ENCODE data around the gene MBOAT1.
"Not testable (repeated sequence)": the region's sequence is repeated elsewhere in the genome, so short reads cannot be mapped to it uniquely, and the experiment has no call there.

The MBOAT1 gene, protein sequence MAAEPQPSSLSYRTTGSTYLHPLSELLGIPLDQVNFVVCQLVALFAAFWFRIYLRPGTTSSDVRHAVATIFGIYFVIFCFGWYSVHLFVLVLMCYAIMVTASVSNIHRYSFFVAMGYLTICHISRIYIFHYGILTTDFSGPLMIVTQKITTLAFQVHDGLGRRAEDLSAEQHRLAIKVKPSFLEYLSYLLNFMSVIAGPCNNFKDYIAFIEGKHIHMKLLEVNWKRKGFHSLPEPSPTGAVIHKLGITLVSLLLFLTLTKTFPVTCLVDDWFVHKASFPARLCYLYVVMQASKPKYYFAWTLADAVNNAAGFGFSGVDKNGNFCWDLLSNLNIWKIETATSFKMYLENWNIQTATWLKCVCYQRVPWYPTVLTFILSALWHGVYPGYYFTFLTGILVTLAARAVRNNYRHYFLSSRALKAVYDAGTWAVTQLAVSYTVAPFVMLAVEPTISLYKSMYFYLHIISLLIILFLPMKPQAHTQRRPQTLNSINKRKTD

GRCh38 chr6:20212392-20213111, at the start of gene MBOAT1:
Gene MBOAT1, minus strand, starts transcription at chr6:20212469. Its CDS starts 235 bp downstream, at chr6:20212234.
- DNase-seq: peak; percentile 99

- no peak for DNase-seq
Measured at GRCh38 chr6:20261685-20262084, 49.4 kb upstream of the MBOAT1 start.

DNA sequence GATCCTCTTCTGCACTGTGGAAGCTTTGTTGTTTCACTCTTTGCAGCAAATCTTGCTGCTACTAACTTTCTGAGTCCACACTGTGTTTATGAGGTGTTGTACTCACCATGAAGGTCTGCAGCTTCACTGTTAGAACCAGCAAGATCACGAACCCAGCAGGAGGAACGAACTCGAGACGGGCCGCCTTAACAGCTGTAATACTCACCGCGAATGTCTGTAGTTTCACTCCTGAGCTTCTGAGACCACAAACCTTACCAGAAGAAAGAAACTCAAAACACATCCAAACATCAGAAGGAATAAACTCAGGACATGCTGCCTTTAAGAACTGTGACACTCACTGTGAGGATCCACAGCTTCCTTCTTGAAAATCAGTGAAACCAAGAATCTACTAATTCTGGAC, 48.1 kb upstream of the MBOAT1 start:
- no peak for DNase-seq

GRCh38 chr6:20259316-20260049, 47.2 kb upstream of the MBOAT1 start:
- no peak for DNase-seq

DNA sequence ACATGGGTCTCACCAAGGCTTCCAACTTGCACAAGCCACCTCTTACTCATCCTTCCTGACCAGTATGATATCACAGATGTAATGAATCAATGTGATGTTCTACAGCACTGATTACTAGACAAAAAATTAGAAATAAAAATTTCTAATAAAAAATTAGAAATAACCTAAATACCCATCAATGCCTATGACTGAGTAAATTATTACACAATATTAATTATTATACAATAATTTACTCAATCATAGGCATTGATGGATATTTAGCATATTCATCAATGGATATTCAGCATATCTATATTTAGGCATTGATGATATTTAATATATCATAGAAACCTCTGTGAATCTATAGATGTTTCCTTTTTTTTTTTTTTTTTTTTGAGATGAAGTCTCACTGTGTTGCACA, 43.2 kb upstream of the MBOAT1 start:
- DNase-seq: no peak

GRCh38 chr6:20254295-20254694, 42.0 kb upstream of the MBOAT1 start:
- no peak for DNase-seq

- DNase-seq: no peak
Measured at GRCh38 chr6:20253021-20253420, 40.8 kb upstream of the MBOAT1 start.

DNA sequence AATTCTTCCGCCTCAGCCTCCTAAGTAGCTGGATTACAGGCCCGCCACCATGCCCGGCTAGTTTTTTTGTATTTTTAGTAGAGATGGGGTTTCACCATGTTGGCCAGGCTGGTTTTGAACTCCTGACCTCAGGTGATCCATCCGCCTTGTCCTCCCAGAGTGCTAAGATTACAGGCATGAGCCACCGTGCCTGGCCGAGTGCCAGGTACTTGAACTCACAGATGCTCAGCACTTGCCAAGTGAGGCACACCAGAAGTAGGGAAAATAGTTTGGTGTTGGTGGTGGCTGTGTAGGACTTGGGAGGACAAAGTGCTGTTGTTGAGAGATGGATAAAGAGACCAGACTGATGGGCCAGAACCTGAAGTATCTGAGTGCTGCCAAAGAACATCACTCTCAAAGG, 40.0 kb upstream of the MBOAT1 start:
- DNase-seq: peak; percentile 28

GRCh38 chr6:20251525-20251924, 39.3 kb upstream of the MBOAT1 start:
- no peak for DNase-seq

DNA sequence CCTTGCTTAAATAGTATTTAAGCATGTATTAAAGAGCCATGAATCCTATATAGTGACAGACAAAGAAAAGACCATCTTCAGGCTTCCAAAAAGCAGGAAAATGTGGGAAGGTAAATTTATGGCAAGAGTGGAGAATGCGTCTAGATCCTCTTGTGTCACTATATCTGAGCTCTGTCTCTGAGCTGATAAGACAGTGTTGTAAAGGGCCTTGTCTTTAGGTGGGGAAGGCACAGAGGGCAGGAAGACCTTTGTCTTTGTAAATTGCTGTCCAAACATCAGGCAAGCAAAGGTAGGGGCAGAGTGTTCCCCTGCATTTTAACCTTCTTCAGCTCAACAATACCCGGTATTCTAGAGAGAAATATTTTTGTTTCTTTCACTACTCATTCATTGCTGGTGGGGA, 33.9 kb upstream of the MBOAT1 start:
- DNase-seq: peak; percentile 68

GRCh38 chr6:20244807-20245681, 32.8 kb upstream of the MBOAT1 start:
- DNase-seq: not testable (repeated sequence)

DNA sequence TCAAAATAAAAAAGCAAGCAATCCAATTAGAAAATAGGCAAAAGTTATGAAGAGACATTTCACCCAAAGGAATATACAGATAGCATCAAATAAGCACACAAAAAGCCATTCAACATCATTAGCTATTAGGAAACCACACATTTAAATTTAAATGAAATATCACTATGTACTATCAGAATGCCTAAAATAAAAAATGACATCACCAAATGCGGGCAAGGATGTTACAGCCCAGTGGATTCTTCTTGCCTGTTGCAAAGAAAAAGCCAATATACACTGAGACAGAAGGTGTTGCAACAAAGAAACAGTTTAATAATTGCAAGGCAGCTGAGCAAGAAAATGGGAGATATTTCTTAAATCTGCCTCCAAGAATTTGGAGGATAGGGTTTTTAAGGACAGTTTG, 31.0 kb upstream of the MBOAT1 start:
- DNase-seq: no peak

- peak; percentile 54 for DNase-seq
Measured at GRCh38 chr6:20242397-20242796, 30.1 kb upstream of the MBOAT1 start.

GRCh38 chr6:20241102-20241501, 28.8 kb upstream of the MBOAT1 start:
- no peak for DNase-seq

DNA sequence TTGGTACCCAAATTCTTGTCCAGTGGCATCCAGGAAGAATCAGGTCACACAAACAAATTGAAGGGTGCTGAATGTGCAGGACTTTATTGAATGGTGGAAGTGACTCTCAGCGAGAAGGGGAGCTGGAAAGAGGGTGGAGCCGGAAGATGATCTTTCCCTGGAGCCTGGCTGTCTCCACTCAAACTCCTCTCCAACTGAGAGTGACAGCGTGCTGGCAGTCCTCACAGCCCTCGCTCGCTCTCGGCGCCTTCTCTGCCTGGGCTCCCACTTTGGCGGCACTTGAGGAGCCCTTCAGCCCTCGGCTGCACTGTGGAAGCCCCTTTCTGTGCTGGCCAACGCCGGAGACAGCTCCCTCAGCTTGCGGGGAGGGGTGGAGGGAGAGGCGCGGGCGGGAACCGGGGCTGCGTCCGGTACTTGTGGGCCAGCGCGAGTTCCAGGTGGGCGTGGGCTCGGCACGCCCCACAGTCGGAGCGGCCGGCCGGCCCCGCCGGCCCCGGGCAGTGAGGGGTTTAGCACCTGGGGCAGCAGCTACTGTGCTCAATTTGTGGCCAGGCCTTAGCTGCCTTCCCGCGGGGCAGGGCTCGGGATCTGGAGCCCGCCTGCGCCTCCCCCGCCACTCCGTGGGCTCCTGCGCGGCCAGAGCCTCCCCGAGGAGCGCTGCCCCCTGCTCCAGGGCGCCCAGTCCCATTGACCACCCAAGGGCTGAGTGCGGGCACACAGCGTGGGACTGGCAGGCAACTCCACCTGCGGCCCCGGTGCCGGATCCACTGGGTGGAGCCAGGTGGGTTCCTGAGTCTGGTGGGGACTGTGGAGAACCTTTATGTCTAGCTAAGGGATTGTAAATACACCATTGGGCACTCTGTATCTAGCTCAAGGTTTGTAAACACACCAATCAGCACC, 26.7 kb upstream of the MBOAT1 start:
- no peak for DNase-seq

DNA sequence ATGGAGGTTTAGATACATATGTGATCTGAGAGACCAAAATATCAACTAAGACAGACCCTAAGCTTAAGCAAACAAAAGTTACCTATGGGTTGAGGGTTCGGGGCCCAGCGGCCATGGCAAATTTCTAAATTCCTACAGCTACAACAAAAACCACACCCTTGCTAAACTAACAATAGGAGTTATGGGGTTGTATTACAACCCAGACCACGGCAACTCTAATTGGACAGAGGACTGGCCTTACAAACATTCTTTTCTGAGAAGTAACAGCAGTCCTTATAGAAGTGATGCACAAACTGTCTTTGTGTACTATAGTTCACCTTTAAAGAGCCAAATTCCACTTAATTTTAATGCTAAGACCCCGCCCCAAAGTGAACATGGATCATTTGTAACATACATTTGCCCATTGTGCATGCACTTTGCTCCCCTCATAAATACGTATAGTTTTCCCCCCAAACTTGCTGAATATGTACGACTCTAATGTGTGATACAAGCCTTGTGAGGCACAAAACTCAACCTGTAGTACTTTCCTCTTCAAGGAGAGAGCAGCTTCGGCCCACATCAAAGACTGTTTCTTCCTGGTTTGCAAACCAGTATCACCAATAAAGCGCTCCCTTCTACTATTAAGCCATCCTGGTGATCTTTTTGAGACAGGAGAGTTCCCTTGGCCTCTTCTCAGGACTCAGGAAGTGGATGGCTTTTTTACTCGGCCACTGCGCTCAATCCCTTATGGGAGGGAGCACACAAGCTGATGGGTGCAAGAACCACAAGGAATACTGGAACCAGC, 25.6 kb upstream of the MBOAT1 start:
- no peak for DNase-seq

DNA sequence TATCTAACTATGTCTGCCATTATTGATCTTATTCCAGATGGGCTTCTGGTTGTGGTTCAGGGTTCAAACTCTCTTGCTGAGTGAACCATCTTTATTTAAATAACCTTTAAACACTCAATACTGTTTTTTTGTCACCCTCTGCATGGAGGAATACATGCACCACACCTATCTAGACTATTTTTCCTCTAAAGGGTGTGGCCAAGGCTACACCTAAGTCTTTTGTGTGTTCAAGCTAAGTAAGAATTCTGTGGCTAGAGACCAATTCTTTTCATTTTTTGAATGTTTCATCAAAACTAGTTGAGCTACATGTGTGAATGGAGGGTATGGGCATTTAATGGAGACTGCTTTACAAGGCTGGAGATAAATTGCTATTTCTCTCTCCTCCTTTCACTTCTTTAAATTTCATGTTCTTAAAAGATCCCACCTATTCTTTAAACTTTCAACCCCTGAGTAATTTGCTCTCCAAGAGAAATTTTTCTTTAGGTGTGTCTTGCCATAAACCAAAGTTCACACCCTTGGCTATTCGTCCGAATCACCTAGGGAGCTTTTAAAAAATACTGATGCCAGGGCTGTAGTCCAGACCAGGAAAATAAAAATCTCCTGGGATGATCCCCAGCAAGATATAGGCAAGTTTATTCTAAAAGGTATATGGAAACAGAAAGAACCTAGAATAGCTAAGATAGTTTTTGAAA, 24.8 kb upstream of the MBOAT1 start:
- DNase-seq: no peak

DNA sequence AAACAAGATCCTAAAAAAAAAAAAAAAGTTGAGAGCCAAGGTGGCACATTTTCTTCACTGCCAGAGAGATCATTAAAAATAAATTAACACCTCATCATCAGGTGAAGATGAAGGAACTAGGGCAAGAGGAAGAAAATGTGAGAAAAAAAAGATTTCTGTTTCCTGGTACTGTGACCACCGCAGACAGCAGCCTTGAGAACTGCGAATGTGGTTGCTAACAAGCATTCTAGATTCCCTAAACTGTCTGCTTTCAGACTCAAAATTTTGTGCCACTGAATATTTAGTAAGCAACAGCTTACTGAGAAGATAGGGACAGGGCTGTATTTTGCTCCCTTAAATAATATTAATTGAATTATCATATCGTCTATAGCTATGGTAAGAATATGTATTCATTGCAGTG, 24.1 kb upstream of the MBOAT1 start:
- DNase-seq: no peak

DNA sequence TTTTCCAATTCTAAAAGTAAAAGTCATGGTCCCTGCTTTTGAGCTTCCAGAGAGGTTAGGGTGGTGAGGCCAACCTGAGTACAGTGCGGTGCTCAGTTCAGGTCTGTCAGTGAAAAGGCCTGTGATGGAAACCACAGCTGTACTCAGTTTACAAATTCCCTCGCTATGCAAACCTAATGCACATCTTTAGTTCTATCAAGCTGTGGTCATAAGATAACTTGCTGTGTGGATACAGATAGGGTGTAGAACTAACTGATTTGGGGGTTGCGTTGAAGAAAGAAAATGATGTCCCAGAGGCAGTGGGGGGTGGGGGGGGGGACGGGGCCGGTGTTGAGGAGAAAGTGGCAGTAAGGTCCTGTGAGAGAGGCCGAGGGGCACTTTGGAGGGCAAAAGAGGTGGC, 22.8 kb upstream of the MBOAT1 start:
- DNase-seq: no peak

GRCh38 chr6:20234136-20234535, 21.9 kb upstream of the MBOAT1 start:
- DNase-seq: no peak

Data from NCI-H69 (cell line).